IPS DF 4.7 (cell line): Measurements from ENCODE around the gene KRT73.

Experiments
- DNase-seq: peaks from one replicate; pipeline ENCODE4 v3.0.0-alpha.2; 2013; ENCODE audit warnings: low spot score; ENCODE audit errors: extremely low read depth

Gene KRT73

GRCh38 chr12:52645982-52646381, 27.6 kb upstream of the KRT73 start:
- DNase-seq: no peak

GRCh38 chr12:52645120-52645761, 26.9 kb upstream of the KRT73 start:
- no peak for DNase-seq

GRCh38 chr12:52644078-52644415, 25.7 kb upstream of the KRT73 start:
- DNase-seq: no peak

- DNase-seq: no peak
Measured at GRCh38 chr12:52643233-52644077, 25.1 kb upstream of the KRT73 start.

GRCh38 chr12:52641468-52641867, 23.1 kb upstream of the KRT73 start:
- no peak for DNase-seq

- no peak for DNase-seq
Measured at GRCh38 chr12:52637299-52637698, 18.9 kb upstream of the KRT73 start.

- no peak for DNase-seq
Measured at GRCh38 chr12:52636592-52637258, 18.4 kb upstream of the KRT73 start.

GRCh38 chr12:52636189-52636588, 17.8 kb upstream of the KRT73 start:
- no peak for DNase-seq

GRCh38 chr12:52634266-52635056, 16.1 kb upstream of the KRT73 start:
- DNase-seq: no peak

GRCh38 chr12:52633383-52633782, 15.0 kb upstream of the KRT73 start:
- DNase-seq: no peak

- DNase-seq: no peak
Measured at GRCh38 chr12:52632656-52633055, 14.3 kb upstream of the KRT73 start.

- DNase-seq: no peak
Measured at GRCh38 chr12:52631676-52632459, 13.5 kb upstream of the KRT73 start.

- no peak for DNase-seq
Measured at GRCh38 chr12:52631264-52631663, 12.9 kb upstream of the KRT73 start.

- no peak for DNase-seq
Measured at GRCh38 chr12:52630599-52631200, 12.3 kb upstream of the KRT73 start.

GRCh38 chr12:52630008-52630500, 11.7 kb upstream of the KRT73 start:
- no peak for DNase-seq

- no peak for DNase-seq
Measured at GRCh38 chr12:52629281-52630007, 11.1 kb upstream of the KRT73 start.

- DNase-seq: no peak
Measured at GRCh38 chr12:52628841-52629240, 10.5 kb upstream of the KRT73 start.

- DNase-seq: no peak
Measured at GRCh38 chr12:52628111-52628507, 9.8 kb upstream of the KRT73 start.

- DNase-seq: no peak
Measured at GRCh38 chr12:52627395-52628110, 9.2 kb upstream of the KRT73 start.
